Liver (tissue), 3 donors: ENCODE data around the gene ACTL10.
"Not testable (repeated sequence)": the region's sequence is repeated elsewhere in the genome, so short reads cannot be mapped to it uniquely, and the experiment has no call there.

ENCODE experiments used
- GABPA ChIP-seq, 2 donors: IDR thresholded peaks in 1 of 2; conservative IDR thresholded peaks in 1 of 2; 2 replicates each; pipeline ENCODE4 v1.6.1; 2016; ENCODE audit warnings: antibody characterized with exemption in 2 of 2, mild to moderate bottlenecking in 1 of 2, moderate library complexity in 1 of 2
- RAD21 ChIP-seq, 2 donors: IDR thresholded peaks; 2 replicates each; pipeline ENCODE4 v1.6.1; 2016; ENCODE audit warnings: antibody characterized with exemption in 2 of 2, mild to moderate bottlenecking in 2 of 2
- RXRA ChIP-seq, 2 donors: IDR thresholded peaks; 2 replicates each; pipeline ENCODE4 v1.6.1; 2017 to 2018; ENCODE audit warnings: antibody characterized with exemption in 2 of 2, mild to moderate bottlenecking in 1 of 2
- TAF1 ChIP-seq: conservative IDR thresholded peaks from 2 replicates; pipeline ENCODE4 v1.6.1; 2016; ENCODE audit warnings: antibody characterized with exemption, mild to moderate bottlenecking
- YY1 ChIP-seq: IDR thresholded peaks from 2 replicates; pipeline ENCODE4 v1.6.1; 2016; ENCODE audit warnings: antibody characterized with exemption, mild to moderate bottlenecking
- TF ChIP-seq, protein P1 (sequence below): IDR thresholded peaks from 2 replicates; pipeline ENCODE4 v1.6.1; 2016; ENCODE audit warnings: antibody characterized with exemption, mild to moderate bottlenecking
- TF ChIP-seq, protein P2 (sequence below): fragments of 150-350 bp; IDR thresholded peaks from 2 replicates; pipeline ENCODE4 v1.5.1; 2017; ENCODE audit warnings: improper control_type of control experiment, low read depth, low read length; ENCODE audit not compliant: missing input control
- TF ChIP-seq, protein P3 (sequence below): IDR thresholded peaks from 2 replicates; pipeline ENCODE4 v1.6.1; 2016; ENCODE audit warnings: antibody characterized with exemption
- donor health status: healthy.
- donor health status: healthy.

DNA sequence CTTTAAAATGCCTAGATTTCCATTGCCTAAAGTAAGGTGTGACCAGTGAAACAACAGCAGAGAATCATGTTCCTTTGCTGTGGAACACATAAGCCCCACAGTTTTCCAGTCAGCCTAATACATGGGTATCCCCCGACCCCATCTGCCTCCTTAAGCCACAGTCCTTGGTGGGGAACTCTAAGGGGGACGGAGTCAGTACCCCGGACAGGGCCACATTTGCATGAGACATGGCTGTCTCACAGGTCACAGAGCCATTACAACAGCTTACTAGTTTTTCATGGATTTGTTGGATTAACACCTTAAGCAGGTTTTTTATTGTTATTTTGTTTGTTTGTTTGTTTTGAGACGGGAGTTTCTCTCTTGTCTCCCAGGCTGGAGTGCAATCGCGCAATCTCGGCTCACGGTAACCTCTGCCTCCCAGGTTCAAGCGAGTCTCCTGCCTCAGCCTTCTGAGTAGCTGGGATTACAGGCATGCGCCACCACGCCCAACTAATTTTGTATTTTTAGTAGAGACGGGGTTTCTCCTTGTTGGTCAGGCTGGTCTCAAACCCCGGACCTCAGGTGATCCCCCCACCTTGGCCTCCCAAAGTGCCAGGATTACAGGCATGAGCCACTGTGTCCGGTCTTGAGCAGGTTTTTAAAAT lies 19.7 kb upstream of the ACTL10 start:
- TF ChIP-seq TAF1; RAD21 (IDR thresholded peaks at IDR 0.05); YY1; RXRA (IDR thresholded peaks at IDR 0.05); GABPA (IDR thresholded peaks at IDR 0.05 in 1 of 2, conservative IDR thresholded peaks at IDR 0.05 in 1 of 2): not testable (repeated sequence)
- TF ChIP-seq, protein P1, sequence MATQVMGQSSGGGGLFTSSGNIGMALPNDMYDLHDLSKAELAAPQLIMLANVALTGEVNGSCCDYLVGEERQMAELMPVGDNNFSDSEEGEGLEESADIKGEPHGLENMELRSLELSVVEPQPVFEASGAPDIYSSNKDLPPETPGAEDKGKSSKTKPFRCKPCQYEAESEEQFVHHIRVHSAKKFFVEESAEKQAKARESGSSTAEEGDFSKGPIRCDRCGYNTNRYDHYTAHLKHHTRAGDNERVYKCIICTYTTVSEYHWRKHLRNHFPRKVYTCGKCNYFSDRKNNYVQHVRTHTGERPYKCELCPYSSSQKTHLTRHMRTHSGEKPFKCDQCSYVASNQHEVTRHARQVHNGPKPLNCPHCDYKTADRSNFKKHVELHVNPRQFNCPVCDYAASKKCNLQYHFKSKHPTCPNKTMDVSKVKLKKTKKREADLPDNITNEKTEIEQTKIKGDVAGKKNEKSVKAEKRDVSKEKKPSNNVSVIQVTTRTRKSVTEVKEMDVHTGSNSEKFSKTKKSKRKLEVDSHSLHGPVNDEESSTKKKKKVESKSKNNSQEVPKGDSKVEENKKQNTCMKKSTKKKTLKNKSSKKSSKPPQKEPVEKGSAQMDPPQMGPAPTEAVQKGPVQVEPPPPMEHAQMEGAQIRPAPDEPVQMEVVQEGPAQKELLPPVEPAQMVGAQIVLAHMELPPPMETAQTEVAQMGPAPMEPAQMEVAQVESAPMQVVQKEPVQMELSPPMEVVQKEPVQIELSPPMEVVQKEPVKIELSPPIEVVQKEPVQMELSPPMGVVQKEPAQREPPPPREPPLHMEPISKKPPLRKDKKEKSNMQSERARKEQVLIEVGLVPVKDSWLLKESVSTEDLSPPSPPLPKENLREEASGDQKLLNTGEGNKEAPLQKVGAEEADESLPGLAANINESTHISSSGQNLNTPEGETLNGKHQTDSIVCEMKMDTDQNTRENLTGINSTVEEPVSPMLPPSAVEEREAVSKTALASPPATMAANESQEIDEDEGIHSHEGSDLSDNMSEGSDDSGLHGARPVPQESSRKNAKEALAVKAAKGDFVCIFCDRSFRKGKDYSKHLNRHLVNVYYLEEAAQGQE: peak; percentile 24
- TF ChIP-seq, protein P2, sequence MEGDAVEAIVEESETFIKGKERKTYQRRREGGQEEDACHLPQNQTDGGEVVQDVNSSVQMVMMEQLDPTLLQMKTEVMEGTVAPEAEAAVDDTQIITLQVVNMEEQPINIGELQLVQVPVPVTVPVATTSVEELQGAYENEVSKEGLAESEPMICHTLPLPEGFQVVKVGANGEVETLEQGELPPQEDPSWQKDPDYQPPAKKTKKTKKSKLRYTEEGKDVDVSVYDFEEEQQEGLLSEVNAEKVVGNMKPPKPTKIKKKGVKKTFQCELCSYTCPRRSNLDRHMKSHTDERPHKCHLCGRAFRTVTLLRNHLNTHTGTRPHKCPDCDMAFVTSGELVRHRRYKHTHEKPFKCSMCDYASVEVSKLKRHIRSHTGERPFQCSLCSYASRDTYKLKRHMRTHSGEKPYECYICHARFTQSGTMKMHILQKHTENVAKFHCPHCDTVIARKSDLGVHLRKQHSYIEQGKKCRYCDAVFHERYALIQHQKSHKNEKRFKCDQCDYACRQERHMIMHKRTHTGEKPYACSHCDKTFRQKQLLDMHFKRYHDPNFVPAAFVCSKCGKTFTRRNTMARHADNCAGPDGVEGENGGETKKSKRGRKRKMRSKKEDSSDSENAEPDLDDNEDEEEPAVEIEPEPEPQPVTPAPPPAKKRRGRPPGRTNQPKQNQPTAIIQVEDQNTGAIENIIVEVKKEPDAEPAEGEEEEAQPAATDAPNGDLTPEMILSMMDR: not testable (repeated sequence)
- TF ChIP-seq, protein P3, sequence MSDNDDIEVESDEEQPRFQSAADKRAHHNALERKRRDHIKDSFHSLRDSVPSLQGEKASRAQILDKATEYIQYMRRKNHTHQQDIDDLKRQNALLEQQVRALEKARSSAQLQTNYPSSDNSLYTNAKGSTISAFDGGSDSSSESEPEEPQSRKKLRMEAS: not testable (repeated sequence)
